SW480 (cell line): ENCODE results near the gene ZNF184.

Experiments
- DNase-seq: peaks from one replicate; pipeline ENCODE4 v3.0.0-alpha.2; 2016; ENCODE audit warnings: low spot score

ZNF184 gene

GRCh38 chr6:27472617-27473400 is at the start of gene ZNF184:
TSS of gene ZNF184 (minus strand) at chr6:27473105. CDS start at chr6:27472294, 811 bp downstream.
- peak; percentile 98 for DNase-seq

- DNase-seq = peak; percentile 85
These were observed 46.2 kb upstream of the ZNF184 start for GRCh38 chr6:27518881-27519795.

GRCh38 chr6:27517928-27518787 is 45.3 kb upstream of the ZNF184 start:
- peak; percentile 50 for DNase-seq

- DNase-seq = no peak
These were observed 44.3 kb upstream of the ZNF184 start for GRCh38 chr6:27517238-27517637.

GRCh38 chr6:27514906-27515495 is 42.1 kb upstream of the ZNF184 start:
- no peak for DNase-seq

GRCh38 chr6:27512525-27512924 is 39.6 kb upstream of the ZNF184 start:
- no peak for DNase-seq

- DNase-seq = no peak
These were observed 34.4 kb upstream of the ZNF184 start for GRCh38 chr6:27507041-27507956.

- no peak for DNase-seq
These were observed 32.5 kb upstream of the ZNF184 start for GRCh38 chr6:27505209-27506027.

GRCh38 chr6:27503436-27504030 is 30.6 kb upstream of the ZNF184 start:
- DNase-seq = peak; percentile 47

- DNase-seq = peak; percentile 65
These were observed 29.9 kb upstream of the ZNF184 start for GRCh38 chr6:27502508-27503435.

- DNase-seq = no peak
These were observed 28.3 kb upstream of the ZNF184 start for GRCh38 chr6:27501187-27501586.

- no peak for DNase-seq
These were observed 27.3 kb upstream of the ZNF184 start for GRCh38 chr6:27500177-27500576.

- DNase-seq = no peak
These were observed 22.7 kb upstream of the ZNF184 start for GRCh38 chr6:27495386-27496135.

- no peak for DNase-seq
These were observed 22.1 kb upstream of the ZNF184 start for GRCh38 chr6:27494987-27495385.

- DNase-seq = no peak
These were observed 21.2 kb upstream of the ZNF184 start for GRCh38 chr6:27494103-27494502.

GRCh38 chr6:27492631-27493190 is 19.8 kb upstream of the ZNF184 start:
- no peak for DNase-seq
